Dedifferentiated amniotic fluid mesenchymal stem cell (primary cell): ENCODE data around the gene DOCK1.
"Not testable (repeated sequence)": the region's sequence is repeated elsewhere in the genome, so short reads cannot be mapped to it uniquely, and the experiment has no call there.

Source experiments
- DNase-seq: peaks from one replicate; pipeline ENCODE4 v3.0.0-alpha.2; 2016; ENCODE audit errors: extremely low spot score

Gene DOCK1

DNA sequence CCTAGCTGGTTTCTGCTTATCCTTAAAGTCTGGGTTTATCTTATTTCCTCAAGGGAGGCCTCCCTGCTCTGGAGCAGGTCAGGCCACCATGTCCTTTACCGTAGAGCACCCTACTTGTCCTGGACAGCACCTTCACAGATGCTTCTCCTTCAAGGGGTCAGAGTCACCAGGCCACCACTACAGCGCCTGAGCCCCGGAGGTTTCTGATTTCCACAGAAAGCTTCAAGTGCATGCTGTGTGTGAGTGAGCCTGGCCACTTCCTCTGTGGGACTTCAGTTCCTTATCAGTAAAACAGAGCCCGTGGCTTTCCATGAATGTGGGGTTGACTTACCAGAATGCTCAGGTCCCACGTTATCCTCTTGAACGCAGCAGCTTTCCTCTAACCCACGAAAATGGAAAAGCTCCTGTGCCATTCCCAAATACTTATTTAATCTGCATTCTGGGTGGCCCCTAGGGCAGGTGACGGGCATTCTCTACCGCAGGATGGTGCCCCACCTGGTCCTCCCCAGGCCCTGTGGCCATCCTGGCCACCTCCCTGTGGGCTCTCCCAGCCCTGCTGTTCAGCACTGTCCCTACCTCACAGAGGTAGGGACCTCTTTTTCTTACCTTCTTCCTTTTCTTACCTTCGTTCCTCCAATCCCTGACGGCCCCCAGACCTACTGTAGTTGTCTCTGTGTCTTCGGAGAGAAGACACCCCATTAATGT, 1.4 kb upstream of the DOCK1 start:
- no peak for DNase-seq

DNA sequence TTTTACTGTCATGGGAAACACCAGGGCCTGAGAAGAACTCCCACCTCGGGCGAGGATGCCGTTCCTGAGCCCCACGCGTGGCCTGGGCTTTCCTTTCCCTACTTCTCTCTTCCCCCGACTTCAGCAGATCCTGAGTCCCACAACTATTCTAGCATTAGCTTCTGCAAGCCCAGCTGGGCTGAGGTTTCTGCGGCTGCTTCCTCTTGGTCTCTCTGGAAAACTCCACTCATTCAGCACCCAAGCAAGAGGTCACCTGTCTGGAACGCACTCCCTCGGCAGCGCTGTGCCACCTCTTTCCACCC, 761 bp upstream of the DOCK1 start:
- DNase-seq: no peak

DNA sequence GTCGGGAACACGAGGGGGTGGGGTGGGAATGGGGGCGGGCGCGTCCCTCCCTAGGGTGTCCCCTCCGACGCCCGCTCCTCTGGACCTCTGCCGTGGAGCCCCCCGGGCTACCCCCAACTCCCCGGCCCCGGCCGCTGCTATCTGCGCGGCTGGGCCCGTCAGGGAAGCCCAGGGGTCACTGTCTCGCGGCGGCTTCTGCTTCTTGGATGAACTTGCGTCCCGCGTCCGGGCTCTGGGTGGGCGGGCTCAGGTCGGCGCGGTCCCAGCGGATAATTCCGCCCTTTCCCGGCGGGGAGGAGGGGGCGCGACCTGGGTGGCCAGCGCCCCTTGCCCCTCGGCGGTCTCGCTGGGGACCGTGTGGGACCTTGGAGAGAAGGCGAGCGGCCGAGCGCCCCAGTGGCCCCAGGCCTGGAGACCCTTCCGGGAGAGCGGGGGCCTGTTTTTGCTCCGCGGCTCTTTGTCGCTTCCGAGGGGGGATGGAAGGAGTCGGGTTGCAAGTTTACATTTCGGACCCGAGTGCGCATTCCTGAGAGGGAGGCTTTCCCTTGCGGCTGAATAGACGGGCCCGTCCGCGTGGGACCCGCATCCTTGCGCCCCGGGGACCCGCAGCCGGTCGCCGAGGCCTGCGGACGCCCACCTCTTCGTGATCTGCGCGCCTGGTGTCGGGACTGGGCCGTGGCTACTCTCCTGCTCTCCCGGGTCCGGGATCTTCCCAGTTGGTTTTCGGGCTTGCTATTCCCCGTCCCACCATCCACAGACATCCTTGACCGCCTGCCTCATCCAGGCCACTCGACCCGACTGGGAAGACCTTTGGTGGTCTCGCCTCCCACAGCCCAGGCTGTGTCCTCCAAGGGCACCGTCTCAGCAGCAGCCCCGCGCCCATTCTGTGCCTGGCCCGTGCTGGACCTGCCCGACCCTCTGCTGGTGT, 812 bp downstream of the DOCK1 start:
- no peak for DNase-seq

DNA sequence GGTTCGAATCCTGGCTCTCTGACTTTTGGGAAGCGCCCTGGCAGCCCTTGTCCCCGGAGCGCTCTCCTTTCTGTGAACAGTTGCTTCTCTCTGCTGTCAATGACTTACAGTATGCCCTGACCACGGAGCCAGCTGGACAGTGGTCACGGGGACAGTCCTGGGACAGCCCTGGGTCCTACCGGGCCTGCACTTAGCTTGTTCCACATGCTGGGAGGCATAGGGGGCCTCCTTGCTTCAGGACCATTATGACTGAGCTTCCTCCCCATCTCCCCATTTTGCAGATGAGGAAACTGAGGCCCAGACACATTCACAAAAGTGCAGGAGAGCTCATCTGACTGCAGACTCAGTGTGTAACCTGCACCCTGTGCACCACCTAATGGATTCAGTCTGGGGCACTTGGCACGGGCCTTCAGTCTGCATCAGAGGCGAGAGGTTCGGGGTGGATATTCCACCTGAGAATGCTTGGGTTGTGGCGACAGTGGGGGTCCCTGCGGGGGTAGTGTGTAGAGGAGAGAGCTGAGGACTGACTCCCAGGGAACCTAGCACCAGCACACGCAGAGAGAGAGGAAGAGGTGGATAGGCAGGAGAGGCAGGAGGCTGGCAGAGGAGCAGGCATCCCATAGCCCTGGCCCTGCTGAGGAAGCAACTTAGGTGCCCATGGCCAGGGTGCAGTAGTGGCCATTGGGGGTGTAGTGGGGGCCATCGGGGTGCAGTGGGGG, 1.6 kb downstream of the DOCK1 start:
- DNase-seq: no peak

DNA sequence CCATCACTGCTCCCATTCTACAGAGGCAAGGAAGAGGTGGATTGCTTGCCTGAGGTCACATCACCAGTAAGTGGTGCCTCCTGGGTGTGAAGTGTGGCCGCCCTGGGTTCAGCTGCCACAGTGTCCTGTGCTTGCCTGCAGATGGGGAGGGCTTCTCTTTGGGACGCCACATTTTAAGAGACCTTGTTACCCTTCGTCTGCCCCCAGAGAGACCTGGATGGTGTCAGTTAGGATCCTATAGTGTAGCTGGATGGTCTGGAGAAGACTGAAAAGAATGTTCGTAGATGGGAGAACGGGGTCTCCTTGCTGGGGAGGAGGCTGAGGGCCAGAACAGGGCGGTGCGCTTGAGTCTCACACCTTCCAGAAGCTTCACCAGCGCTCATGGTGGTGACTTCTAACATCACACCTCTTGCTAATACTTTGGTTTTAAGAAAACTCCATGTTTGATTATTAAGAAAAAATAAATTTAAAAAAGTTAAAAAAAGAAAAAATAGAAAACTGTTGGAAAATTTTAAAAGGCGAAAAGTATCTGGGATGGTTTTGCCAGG, 2.3 kb downstream of the DOCK1 start:
- no peak for DNase-seq

DNA sequence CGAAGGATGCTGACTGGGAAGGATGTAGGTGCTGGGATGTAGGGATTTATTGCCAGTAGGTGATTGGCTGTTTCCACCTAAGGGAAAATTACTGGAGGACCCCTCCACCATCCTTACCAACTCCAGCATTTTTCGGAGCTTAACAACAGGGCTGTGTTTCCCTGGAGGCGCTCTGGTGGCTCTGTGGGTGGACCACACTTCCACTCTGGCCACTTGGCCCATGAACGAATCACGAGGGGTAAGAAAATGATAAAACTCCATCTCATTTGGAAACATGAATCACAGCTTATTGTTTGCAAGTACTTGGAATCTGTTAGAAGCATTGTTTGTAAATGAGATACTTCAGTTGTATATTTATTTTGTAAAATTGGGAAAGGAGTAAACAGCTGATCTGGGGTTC, 3.0 kb downstream of the DOCK1 start:
- DNase-seq: no peak

DNA sequence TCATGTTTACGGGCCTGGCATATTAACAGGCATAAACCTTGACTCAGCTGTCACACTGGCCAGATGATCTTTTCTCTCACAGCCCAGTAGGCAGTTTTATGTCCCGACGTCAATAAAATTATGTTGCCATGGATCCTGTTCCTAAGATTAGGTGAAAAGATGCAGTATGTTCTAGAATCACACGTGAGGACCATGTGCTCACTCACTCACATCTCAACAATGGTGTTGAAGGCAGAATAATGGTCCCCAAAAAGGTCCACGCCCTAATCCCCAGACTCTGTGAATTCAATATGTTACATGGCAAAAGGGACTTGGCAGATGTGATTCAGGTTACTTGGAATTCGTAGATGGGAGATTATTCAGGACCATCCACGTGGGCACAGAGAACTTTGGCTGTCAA, 3.5 kb downstream of the DOCK1 start:
- no peak for DNase-seq

DNA sequence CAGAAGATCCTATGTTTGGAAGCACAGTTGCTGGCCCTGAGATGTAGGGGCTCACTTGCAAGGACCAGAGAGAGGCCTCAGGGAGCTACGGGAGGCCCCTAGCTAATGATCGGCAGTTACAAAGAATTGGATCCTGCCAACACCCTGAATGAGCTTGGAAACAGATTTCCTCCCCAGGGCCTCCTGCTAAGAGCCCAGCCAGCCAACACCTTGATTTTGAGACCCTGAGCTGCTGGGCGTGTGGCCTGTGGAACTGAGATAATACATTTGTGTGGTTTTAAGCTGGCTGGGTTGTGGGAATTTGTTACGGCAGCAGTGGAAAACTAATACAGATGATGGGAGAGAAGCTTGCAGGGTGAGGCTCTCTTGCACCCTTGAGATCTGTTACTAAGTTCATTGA, 3.9 kb downstream of the DOCK1 start:
- DNase-seq: no peak

DNA sequence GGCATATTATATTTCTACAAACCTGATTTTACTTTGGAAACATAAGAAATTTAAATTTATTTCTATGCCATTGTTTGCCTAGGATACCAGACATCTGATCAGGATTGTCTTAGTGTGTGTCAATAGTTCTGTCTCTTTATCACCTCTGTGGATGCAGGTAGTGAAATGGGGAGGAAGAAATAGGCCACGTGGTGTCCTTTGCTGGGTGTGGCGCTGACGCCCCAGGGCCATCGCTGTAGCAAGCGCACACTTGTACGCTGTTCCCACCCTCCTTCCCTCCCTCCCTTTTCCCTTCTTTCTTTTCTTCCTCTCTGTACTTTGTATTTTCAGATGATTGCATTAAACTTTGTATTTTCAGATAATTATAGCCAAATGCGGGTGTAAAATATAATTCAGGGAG, 5.0 kb downstream of the DOCK1 start:
- no peak for DNase-seq

DNA sequence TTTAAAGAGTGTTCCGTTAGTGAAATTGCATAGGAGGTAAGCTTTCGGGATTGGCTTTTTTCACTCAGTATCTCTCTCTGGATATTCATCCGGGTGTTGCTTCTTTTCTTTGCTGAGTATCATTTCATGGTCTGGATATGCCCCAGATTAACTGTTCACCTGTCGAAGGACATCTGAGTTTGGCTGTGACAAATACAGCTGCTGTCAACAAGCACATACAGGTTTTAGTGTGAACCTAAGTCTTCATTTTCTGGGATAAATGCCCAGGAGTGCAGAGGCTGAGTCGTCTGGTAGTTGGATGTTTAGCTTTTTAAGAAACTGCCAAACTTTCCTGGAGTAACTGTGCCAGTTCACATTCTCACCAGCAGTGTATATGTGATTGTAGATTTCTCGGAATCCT, 5.6 kb downstream of the DOCK1 start:
- no peak for DNase-seq

DNA sequence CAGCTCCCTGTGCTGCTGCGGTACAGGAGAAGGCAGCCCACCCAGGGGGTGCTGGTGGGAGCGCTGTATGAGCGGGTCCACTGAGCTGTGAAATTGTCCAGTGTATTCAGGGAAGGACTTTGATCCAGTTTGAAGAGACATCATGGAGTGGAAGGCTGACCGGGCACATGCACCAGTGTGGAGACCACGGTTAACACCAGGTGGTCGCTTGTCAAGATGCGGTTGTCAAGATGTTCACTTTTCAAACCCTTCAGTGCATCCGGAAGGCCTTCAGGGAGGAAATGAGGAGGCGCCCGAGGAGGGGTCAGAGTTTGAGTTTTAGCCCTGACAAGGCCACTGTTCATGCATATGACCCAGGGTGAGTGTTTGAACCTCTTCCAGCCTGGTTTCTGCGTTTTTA, 6.1 kb downstream of the DOCK1 start:
- no peak for DNase-seq

DNA sequence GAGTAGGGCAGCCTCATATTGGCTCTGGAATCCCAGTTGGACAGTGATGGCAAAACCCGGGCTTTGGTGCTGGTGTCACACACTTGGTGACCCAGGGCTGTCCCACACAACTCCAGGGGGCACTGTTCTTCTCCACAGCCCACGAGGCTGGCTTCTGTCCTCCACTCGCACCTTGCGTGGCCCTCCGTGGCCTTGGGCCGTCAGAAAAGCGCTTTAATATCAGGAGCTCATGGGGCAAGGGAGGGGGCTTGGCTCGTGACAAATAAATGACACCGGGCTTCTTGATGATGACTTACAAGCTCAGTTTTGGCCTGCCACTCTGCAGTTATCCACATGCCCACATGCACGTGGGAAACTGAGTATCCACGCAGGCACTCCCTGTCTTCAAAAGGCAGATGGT, 8.1 kb downstream of the DOCK1 start:
- no peak for DNase-seq

DNA sequence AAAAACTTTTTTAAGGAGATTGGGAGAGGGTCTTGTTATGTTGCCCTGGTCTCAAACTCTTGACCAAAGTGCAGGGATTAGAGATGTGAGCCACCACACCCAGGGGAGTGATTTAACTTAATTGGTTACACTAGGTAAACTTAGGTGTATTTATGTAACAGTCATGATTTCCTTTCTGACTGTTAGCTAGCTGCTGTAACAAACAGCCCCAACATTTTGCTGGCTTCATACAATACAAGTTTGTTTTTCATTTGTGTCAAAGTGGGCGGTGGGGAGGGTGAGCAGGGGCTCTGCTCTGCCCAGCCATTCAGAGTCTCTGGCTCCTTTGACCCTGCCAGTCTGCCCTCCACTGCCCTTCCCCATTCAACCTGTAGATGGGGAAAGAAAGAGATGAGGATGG, 9.3 kb downstream of the DOCK1 start:
- no peak for DNase-seq

DNA sequence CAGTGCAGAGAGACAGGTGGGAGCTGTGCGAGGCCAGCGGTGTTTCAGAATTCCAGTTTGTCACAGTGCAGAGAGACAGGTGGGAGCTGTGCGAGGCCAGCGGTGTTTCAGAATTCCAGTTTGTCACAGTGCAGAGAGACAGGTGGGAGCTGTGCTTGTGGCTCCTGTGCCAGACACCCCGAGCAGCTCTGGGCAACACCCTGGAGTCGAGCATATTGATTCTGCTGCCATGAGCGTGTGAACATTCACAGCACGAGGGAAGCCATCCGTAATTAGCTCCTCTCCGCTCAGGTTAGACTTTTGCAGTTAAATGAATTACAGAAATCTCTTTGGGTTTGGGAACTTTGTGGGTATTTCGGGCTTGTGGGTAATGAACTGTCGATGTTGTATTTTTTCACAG, 11.7 kb downstream of the DOCK1 start:
- DNase-seq: not testable (repeated sequence)

DNA sequence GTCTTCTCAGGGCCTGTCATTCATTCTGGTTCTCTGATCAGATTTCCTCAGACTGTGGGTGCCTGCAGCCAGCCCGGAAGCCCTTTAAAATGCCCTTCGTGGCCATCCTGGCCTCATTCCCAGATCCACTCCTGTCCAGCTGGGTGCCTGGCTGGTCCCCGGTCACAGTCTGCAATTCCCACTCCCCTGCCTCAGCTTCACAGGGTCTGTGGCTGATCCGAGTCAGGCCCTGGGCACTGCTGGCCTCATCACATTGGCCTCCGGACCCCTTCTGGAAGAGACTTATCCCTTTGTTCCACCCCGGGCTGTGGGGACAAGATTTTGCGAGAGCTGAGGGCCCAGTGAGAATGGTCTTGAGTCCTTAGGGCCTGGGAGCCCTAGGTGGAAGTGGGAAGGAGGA, 12.1 kb downstream of the DOCK1 start:
- no peak for DNase-seq

DNA sequence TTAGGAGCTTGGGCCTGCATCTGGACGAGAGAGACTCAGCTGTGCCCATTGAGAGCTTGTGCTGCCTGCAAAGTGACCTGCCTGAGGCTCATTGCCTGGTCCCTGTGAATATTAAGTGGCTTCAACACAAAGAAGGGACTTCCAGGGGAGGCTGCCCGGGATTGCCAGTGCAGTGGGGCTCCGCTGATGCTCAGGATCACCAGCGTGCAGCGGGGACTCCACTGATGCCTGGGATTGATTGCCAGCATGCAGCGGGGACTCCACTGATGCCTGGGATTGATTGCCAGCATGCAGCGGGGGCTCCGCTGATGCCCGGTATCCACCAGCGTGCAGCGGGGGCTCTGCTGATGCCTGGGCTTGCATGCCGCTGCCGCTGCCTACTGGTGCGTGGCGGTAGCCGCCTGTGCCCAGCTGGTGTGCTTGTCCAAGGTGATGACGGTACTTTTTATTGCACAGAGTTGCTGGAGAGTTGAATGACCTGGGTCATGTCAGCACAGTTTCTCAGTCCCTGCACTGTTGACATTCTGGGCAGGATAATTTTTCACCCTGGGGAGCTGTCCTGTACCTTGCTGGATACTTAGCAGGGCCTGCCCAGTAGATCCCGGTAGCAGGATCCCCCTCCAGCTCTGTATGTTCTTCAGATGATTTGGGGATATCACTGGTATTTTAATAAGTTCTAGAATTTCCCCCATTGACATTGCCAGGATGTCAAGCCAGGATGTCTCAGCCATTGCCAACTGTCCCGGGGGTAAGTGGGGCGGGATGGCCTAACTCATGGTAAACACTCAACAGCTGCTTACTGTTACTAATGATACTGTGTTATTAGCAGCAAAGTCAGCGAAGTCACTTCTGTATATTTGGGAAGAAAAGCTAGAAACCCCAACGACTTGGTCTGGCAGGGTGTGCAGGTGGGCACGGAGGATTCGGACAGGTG, 13.0 kb downstream of the DOCK1 start:
- DNase-seq: no peak

DNA sequence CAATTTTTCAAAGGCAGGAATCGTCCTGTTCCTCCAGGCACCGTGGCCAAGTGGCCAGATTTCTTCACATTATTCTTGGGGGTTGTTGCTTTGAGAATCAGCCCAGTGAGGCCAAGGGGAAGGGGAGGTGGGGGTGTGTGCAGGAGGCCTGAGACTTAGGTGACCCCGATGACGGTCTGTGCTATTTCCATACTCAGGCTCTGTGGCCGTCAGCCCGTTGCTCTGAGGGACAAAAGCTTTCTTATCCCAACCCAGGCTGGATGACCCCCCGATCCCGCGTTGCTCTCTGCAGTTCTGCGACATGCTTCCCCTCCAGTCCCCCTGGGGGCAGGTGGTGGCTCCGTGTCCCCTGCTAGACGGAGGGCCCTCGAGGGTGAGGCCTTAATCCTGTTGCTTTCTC, 14.2 kb downstream of the DOCK1 start:
- no peak for DNase-seq

DNA sequence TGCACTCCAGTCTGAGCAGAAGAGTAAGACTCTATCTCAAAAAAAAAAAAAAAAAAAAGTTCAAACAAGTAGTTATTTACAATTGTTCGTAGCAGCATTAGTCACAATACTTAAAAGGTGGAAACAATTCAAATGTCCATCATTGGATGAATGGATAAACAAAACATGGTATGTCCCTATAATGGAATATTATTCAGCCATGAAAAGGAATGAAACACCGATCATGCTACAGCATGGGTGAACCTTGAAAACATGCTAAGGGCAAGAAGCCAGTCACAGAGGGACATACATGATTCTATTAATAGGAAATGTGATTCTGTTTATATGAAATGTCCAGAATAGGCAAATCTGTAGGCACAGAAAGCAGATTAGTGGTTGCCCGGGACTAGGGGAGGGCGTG, 15.9 kb downstream of the DOCK1 start:
- DNase-seq: no peak

DNA sequence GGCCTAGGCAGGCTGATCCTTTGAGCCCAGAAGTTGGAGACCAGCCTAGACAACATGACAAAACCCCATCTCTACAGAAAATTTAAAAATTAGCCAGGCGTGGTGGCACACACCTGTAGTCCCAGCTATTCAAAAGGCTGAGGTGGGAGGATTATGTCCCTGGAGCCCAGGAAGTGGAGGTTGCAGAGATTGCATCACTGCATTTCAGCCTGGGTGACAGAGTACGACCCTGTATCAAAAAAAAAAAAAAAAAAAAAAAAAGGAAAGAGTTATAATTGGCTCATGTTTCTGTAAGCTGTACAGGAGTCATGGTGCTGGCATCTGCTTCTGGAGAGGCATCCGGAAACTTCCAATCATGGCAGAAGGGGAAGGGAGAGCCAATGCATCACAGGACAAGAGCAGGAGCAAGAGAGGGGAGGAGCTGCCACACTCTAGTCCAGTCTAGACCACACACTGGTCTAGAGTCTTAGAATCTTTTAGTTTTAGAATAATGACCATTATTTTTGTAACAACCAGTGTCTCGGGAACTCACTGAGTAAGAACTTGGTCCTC, 16.8 kb downstream of the DOCK1 start:
- peak; percentile 34 for DNase-seq

DNA sequence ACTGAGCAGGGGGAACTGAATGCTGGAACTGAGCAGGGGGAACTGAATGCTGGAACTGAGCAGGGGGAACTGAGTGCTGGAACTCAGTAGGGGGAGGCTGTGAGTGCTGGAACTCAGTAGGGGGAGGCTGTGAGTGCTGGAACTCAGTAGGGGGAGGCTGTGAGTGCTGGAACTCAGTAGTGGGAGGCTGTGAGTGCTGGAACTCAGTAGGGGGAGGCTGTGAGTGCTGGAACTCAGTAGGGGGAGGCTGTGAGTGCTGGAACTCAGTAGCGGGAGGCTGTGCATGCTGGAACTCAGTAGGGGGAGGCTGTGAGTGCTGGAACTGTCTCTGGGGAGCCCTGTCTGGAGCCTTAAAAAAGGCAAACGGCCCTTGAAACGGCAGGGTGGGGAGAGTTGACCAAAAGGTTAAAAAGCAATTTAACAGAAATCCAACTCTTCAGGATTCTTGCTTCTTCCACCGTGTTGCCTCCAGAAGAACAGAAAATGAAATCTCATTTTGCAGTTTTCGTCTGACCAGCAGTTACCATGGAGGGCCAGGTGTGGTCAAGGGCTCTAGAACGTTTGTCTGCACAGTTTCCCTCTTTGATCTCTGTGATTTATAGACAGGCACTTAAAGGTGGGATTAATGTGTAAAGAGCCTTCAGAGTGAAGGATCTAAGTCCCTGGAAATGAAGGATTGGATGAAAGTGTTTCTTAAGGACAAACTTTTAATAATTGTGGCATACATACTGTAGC, 19.1 kb downstream of the DOCK1 start:
- no peak for DNase-seq
